Esophagus muscularis mucosa (tissue), 3 donors: ENCODE results near the gene UGT1A10.

Source experiments
- CTCF ChIP-seq, 3 experiments: fragments of 200-600 bp in 2 of 3; fragments of 450-650 bp in 1 of 3; sonication (generic) in 2 of 3; IDR thresholded peaks; one replicate each; pipeline ENCODE4 v1.5.1; 2017 to 2019; ENCODE audit warnings: antibody characterized with exemption in 3 of 3, mild to moderate bottlenecking in 2 of 3, moderate library complexity in 1 of 3
- POLR2AphosphoS5 ChIP-seq, 2 donors: sonication (generic); formaldehyde crosslinking; IDR thresholded peaks; one replicate each; pipeline ENCODE4 v1.6.1; 2017; ENCODE audit warnings: antibody characterized with exemption in 2 of 2

GRCh38 chr2:233676046-233676445, 39.8 kb downstream of the UGT1A10 start:
- TF ChIP-seq CTCF (IDR thresholded peaks at IDR 0.05) = no peak
- no peak for TF ChIP-seq POLR2AphosphoS5 (IDR thresholded peaks at IDR 0.05)
